Stimulated activated CD4-positive, alpha-beta T cell treated with anti-CD3 and anti-CD28 coated beads, TNF-alpha, amount 100 ng/mL, for 48 hours (primary cell): ENCODE results near the gene EED.
"Not testable (repeated sequence)": the region's sequence is repeated elsewhere in the genome, so short reads cannot be mapped to it uniquely, and the experiment has no call there.

Source experiments
- DNase-seq, 3 donors: peaks; one replicate each; pipeline ENCODE4 v3.0.0-alpha.2; 2020; ENCODE audit warnings: low read depth in 3 of 3

EED gene

DNA sequence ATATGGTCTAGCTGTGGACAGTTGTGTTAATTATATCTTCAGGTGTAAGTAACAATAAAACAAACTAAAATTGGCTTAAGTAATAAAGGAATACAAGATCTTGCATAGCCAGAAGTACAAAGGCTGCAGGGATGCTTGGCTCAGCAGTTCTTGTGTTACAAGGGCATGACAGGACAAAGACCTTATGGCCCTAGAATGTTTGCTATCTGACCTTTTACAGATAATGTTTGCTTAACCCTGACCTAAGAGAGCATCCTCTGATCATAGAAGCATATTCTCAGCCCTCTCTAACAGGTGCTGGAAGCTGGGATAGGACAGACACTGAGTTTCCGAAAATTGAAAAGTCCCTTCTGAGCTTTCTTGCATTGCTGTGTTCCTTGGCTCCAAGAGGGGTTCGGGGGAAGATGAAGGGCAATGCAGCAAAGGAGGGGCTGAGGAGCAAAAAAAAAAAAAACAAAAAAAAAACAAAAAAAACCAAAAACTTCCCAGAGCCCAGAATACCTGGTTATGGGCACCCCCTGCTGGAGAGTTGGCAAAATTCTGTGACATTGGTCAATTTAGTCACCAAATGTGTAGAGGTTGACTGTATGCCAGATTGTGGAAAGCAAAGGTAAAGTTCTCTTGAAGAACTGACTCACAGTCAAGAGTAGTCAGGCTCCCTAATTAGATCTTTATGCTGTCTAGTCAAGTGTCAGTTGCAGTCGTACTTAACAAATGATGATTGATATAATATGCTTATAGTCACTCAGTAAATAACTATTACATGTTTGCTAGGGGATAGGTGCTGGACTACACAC is 47.1 kb downstream of the EED start:
- DNase-seq = peak; percentile 60 to 69 (median 62)

DNA sequence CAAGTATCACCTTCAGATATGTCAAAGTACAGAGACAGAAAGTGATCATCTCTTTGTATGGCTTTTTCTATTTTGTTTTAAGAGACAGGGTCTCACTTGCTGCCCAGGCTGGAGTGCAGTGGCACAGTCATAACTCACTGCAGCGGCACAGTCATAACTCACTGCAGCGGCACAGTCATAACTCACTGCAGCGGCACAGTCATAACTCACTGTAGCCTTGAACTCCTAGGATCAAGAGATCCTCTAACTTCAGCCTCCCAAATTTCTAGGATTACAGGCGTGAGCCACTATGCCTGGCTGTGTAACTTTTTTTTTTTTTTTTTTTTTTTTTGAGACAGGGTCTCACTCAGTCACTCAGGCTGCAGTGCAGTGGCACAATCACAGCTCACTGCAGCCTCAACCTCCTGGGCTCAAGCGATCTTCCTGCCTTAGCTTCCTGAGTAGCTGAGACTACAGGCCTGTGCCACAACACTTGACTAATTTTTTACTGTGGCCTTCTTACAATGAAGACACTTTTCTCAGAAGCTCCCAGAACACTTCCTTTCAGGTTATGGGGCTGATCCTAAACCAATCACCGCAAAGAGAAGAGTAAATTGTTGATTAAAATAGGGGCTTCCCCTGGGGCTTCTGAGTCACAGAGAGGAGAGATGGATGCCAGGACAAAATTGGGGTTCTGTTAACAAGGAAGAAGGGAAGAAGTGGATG is 48.5 kb downstream of the EED start:
- peak in 2 of 3 donors; percentile 41 to 60 for DNase-seq

DNA sequence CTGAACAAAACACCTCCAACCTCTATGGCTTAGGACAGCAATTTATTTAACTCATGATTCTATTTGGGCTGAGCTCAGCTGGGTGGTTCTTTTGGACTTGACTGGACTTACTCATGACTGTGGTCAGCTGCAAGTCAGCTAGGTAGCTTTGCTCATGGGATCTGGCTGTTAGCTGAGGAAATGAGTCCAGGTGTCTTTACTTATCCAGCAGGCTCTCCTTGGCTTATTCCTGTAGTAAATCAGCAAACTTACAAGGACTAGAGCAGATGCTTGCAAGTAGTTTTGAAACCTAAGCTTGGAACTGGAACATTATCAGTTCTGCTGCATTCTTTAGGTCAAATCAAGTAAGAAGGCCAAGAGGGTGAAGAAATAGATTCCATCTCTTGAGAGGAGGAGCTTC is 49.5 kb downstream of the EED start:
- DNase-seq = no peak

DNA sequence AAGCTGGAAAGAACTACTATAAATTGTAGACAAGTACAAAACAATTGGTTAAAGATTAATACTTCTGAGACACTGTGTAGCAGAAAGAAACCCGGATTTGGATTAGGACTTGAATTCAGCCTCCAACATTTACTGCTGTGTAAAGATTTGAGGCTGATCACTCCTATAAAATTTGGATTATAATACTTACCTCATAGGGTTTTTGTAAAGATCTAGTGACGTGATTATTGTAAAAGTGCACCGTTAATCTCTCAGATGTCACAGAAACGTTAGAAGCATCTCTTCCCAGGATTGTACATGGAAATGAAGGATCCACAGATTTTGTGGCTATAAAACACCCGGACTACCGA is 57.2 kb downstream of the EED start:
- no peak for DNase-seq

DNA sequence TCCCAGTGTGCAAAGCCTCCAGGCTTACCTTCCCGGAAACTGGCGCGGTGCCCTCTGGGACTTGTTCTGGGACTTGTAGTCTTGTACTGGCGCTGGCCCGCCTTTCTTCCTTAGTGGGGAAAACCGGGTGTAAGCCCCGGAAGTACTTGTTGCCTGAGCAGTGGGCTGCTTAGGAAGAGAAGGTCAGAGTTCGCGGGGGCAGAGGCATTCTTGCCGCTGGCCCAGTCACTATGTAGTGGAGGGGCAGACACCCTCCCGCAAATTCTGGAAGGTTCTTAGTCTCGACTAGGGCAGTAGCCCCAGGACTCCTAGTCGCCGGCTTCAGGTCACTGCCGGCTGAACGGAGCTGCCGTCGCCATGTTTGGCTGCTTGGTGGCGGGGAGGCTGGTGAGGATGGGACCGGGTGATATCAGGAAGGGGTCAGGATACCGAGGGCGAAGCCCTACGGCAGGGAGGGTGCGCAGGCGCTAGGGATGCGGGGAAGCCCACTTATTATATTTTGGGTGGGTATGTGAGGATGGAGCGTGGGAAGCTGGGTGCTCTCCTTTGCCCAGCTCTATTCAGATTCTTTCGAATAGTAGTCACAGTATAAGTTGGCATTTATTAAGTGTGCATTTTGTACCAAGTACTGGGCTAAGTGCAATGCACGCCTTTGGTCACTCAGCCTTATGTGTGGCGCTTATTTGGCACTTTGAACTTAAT is 57.7 kb downstream of the EED start, which contains the start of gene HIKESHI:
HIKESHI (plus strand) TSS at position 149 of the 702 bp plus-strand sequence; CDS start at position 358, 209 bp downstream.
- peak; percentile 88 to 92 (median 90) for DNase-seq

DNA sequence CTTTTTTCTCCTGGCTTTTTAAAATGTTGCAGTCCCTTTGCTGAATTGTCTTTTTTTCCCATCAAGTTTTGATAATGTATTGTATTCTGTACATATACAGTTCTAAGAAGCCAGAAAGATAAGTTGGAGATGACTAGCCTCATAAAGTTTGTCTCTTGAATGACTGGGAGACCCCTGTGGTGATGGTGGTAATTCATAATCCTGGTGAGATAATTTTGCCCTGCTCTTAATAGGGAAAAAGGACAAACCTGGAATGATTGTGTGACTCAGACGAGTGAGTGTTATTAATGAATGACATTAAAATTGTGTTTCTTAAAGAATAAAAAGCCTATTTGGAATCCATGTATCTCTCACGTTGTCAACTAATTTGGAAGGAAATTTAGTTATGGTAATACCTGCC is 58.7 kb downstream of the EED start:
- no peak for DNase-seq

DNA sequence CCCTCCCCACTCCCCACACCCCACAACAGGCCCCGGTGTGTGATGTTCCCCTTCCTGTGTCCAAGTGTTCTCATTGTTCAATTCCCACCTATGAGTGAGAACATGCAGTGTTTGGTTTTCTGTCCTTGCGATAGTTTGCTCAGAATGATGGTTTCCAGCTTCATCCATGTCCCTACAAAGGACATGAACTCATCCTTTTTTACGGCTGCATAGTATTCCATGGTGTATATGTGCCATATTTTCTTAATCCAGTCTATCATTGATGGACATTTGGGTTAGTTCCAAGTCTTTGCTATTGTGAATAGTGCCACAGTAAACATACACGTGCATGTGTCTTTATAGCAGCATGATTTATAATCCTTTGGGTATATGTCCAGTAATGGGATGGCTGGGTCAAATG is 64.2 kb downstream of the EED start:
- DNase-seq = not testable (repeated sequence)

DNA sequence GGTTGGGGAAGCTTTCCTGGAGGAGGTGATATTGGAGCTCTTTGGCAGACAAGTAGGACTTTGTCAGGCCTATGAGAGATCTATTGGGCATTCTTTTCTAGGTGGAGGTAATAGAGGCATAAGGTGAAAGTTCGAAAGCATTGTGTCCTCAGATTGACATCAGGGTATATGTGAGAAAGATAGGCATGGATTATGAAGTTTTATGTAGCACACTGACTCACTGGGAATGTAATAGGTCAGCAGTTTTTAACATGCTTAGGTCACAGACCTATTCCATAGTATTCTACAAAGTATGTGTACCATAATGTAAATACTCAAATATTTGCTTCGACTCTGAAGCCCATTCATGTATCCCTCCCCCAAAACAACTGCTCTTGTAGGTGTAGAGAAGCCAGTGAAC is 69.2 kb downstream of the EED start:
- no peak for DNase-seq

DNA sequence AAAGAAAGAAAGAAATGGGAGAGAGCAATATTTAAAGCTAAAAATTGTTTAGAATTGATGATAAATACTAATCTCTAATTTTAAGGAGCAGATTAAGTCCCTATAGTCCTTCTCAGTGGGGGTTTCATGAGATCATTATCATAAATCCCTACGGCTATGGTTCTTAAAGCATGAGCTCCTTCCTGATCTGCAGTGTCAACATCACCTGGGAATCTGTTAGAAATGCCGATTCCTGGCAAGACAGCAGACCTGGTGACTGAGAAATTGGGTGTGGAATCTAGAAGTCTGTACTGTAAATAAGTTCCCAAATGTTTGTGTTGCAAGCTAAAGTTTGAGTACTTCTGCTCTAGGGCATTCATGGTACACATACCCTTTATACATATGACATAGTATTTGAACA is 70.1 kb downstream of the EED start:
- DNase-seq = no peak
